HL-60 (cell line): ENCODE results near the gene CTSH.

ENCODE experiments used
- DNase-seq, 2 experiments: peaks; one replicate each; pipeline ENCODE4 v3.0.0-alpha.2; 2010 to 2020; ENCODE audit warnings: low read depth in 1 of 2, low spot score in 1 of 2
- H3K27ac ChIP-seq: fragments of 250-450 bp; sonication (Bioruptor Pico); replicated peaks from 2 replicates; pipeline ENCODE4 v1.5.1; 2020; ENCODE audit warnings: mild to moderate bottlenecking, moderate library complexity
- H3K27me3 ChIP-seq: fragments of 250-450 bp; sonication (Bioruptor Pico); 2 replicates; pipeline ENCODE4 v1.5.1; 2021; ENCODE audit warnings: mild to moderate bottlenecking, moderate library complexity; ENCODE audit not compliant: insufficient read depth, poor library complexity, severe bottlenecking
- H3K4me3 ChIP-seq: replicated peaks from 2 replicates; pipeline ENCODE4 v1.5.1; 2011; ENCODE audit warnings: mild to moderate bottlenecking, control low read depth, low read length; ENCODE audit not compliant: insufficient read depth
- GABPA ChIP-seq: IDR thresholded peaks from 2 replicates; pipeline ENCODE4 v1.6.1; 2012; ENCODE audit warnings: low read depth
- POLR2AphosphoS5 ChIP-seq: IDR thresholded peaks from 2 replicates; pipeline ENCODE4 v1.6.1; 2012; ENCODE audit warnings: low read depth
- SPI1 ChIP-seq: IDR thresholded peaks from 2 replicates; pipeline ENCODE4 v1.6.1; 2012; ENCODE audit warnings: low read depth, mild to moderate bottlenecking, borderline replicate concordance
- TF ChIP-seq, protein P1 (sequence below): IDR thresholded peaks from 2 replicates; pipeline ENCODE4 v1.6.1; 2012; ENCODE audit warnings: low read depth; ENCODE audit not compliant: insufficient replicate concordance
- TF ChIP-seq, protein P2 (sequence below): IDR thresholded peaks from one replicate; pipeline ENCODE4 v1.5.1; 2011; ENCODE audit warnings: low read length, control low read depth, inconsistent platforms; ENCODE audit not compliant: insufficient read depth

Gene CTSH

DNA sequence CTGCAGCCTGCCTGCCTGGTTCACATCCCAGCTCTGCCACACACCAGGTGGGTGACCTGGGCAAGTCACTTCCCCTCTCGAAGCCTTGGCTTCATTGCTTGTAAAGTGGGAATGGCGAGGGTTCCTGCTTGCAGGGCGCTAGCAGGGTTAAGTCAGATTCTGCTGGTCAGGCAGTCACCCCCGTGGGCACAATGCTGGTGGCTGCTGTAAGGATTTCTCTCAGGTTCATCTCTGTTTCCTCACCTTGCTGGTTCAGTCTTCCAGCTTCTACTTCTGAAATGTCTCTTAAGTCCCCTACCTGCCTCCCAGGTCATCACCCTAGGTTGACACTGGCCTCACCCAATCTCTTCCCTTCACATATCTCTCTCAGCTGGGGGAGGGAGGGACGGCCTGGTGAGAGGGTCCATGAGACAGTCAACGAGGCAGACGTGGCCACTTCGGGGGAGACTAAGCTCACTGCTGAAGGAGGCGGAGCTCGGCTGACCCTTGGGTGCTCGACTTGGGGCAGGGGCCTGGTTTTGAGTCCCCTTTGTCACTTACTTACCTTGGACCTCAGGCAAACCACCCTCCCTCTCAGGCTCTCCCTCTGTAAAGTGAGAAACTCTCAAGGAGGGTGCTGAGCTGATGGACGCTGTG is 11.5 kb downstream of the CTSH start:
- Histone ChIP-seq H3K4me3 (no peak overlapping the region), H3K27ac (no peak overlapping the region), H3K27me3 (no peaks in the 10 kb centered on the region)
- DNase-seq: no peak
- TF ChIP-seq, protein P1, sequence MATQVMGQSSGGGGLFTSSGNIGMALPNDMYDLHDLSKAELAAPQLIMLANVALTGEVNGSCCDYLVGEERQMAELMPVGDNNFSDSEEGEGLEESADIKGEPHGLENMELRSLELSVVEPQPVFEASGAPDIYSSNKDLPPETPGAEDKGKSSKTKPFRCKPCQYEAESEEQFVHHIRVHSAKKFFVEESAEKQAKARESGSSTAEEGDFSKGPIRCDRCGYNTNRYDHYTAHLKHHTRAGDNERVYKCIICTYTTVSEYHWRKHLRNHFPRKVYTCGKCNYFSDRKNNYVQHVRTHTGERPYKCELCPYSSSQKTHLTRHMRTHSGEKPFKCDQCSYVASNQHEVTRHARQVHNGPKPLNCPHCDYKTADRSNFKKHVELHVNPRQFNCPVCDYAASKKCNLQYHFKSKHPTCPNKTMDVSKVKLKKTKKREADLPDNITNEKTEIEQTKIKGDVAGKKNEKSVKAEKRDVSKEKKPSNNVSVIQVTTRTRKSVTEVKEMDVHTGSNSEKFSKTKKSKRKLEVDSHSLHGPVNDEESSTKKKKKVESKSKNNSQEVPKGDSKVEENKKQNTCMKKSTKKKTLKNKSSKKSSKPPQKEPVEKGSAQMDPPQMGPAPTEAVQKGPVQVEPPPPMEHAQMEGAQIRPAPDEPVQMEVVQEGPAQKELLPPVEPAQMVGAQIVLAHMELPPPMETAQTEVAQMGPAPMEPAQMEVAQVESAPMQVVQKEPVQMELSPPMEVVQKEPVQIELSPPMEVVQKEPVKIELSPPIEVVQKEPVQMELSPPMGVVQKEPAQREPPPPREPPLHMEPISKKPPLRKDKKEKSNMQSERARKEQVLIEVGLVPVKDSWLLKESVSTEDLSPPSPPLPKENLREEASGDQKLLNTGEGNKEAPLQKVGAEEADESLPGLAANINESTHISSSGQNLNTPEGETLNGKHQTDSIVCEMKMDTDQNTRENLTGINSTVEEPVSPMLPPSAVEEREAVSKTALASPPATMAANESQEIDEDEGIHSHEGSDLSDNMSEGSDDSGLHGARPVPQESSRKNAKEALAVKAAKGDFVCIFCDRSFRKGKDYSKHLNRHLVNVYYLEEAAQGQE: no peak
- TF ChIP-seq POLR2AphosphoS5 (no peak), GABPA (no peak), SPI1 (no peak)
- TF ChIP-seq, protein P2, sequence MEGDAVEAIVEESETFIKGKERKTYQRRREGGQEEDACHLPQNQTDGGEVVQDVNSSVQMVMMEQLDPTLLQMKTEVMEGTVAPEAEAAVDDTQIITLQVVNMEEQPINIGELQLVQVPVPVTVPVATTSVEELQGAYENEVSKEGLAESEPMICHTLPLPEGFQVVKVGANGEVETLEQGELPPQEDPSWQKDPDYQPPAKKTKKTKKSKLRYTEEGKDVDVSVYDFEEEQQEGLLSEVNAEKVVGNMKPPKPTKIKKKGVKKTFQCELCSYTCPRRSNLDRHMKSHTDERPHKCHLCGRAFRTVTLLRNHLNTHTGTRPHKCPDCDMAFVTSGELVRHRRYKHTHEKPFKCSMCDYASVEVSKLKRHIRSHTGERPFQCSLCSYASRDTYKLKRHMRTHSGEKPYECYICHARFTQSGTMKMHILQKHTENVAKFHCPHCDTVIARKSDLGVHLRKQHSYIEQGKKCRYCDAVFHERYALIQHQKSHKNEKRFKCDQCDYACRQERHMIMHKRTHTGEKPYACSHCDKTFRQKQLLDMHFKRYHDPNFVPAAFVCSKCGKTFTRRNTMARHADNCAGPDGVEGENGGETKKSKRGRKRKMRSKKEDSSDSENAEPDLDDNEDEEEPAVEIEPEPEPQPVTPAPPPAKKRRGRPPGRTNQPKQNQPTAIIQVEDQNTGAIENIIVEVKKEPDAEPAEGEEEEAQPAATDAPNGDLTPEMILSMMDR: no peak

DNA sequence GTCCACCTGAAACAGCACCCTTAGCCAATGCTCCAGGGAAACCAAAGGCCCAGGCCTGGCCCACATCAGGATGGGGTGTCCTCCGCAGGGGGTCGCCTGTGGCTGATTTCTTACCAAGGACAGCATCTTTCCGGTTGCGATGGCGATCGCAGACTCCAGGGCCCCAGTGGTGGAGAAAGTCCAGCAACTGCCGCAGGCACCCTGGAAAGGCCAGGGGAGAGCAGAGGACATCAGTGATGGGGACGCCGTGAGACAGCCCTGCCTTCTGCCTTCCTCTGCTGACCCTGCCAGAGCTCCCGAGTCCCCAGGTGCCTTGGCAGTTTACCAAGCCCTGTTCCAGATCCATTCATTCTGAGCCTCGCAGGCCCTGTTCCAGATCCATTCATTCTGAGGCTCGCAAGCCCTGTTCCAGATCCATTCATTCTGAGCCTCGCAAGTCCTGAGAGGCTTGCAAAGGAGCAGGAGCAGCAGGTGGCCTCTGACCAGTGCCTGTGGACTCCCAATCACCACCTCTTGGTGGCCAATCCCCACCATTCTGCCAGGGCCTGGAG is 12.5 kb downstream of the CTSH start:
- H3K27me3 ChIP-seq: no peaks in the 10 kb centered on the region
- H3K27ac ChIP-seq: no peak overlapping the region
- H3K4me3 ChIP-seq: no peak overlapping the region
- no peak for DNase-seq
- TF ChIP-seq, protein P2: no peak
- TF ChIP-seq, protein P1: no peak
- TF ChIP-seq POLR2AphosphoS5 (no peak), GABPA (no peak), SPI1 (no peak)

- H3K27ac ChIP-seq: no peak overlapping the region
- no peak overlapping the region for H3K4me3 ChIP-seq
- no peak for DNase-seq
- TF ChIP-seq SPI1: no peak
- no peak for TF ChIP-seq GABPA
- TF ChIP-seq, protein P2: no peak
- TF ChIP-seq, protein P1: no peak
- no peak for TF ChIP-seq POLR2AphosphoS5
- H3K27me3 ChIP-seq: no peaks in the 10 kb centered on the region
Measured at GRCh38 chr15:78931439-78932257, 13.2 kb downstream of the CTSH start.
